GM21723 (cell line): ENCODE results near the gene TUBB3.
"Not testable (repeated sequence)": the region's sequence is repeated elsewhere in the genome, so short reads cannot be mapped to it uniquely, and the experiment has no call there.

Experiments
- ATAC-seq: cut with Tn5 transposase; IDR thresholded peaks from one replicate; pipeline ENCODE4 v1.9.1; 2021; ENCODE audit warnings: mild to moderate bottlenecking, moderate library complexity; ENCODE audit not compliant: unreplicated experiment

The TUBB3 gene

DNA sequence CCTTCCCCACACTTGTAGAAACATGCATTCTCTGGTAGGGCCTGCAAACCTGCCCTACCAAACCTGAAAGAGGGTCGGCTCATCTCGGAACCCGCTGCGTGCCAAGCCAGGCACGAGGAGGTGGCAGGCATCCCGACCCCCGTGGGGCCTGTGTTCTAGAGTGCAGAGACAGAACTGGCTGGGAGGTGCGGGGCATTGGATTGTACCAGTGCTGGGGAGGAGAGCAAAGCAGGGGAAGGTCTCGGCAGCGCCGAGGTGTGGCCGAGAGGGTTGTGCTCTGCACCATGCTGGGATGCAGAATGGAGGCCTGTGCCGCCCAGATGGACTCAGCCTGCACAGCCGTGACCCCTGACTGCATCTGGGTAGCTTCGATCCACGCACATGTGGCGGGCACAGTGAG lies 22.3 kb upstream of the TUBB3 start:
- ATAC-seq = no peak

DNA sequence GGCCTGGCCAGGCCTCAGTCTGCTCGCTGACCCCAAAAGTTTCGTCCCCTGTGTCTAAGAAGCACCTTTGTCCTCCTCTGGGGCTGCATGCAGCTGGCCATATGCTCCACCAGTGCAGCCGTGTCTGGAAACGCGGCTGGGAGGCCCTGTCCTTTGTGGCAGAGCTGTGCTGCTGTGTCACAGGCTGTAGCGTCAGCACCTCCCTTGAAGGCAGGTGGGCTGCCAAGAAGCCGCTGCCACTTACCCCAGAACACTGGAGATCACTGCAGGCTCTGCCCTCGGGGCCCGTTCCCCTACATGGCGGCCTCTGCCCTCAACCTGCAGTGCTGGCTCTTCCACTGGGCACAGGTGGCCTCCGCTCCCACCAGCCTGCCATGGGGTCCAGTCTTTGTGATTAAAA lies 20.2 kb upstream of the TUBB3 start:
- ATAC-seq = no peak

DNA sequence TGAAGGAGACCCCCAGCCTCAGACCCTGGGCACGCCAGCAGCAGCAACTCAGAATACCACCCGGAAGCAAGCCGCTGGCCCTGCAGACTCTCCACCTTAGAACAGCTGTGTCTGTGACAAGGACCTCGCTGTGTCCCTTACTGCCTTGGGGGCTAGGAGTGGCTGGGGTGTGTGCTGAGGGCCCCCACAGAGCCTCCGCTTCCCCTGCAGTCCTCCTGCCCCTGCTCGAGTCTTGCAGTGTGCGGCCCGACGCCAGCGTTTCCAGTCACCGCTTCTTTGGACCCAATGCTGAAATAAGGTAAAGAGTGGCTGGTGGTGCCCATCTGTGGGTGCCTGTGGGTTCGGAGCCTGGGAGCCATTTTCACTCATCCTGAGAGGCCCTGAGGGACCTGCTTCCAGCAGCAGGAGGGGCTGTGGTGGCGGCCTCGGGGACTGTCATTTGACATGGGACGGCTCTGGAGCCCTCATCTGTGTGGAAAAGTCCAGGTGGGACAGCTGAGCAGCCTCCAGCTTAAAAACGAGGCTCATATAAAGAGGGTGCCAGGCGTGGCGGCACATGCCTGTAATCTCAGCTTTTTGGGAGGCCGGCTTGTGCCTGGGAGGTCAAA lies 19.1 kb upstream of the TUBB3 start:
- no peak for ATAC-seq

DNA sequence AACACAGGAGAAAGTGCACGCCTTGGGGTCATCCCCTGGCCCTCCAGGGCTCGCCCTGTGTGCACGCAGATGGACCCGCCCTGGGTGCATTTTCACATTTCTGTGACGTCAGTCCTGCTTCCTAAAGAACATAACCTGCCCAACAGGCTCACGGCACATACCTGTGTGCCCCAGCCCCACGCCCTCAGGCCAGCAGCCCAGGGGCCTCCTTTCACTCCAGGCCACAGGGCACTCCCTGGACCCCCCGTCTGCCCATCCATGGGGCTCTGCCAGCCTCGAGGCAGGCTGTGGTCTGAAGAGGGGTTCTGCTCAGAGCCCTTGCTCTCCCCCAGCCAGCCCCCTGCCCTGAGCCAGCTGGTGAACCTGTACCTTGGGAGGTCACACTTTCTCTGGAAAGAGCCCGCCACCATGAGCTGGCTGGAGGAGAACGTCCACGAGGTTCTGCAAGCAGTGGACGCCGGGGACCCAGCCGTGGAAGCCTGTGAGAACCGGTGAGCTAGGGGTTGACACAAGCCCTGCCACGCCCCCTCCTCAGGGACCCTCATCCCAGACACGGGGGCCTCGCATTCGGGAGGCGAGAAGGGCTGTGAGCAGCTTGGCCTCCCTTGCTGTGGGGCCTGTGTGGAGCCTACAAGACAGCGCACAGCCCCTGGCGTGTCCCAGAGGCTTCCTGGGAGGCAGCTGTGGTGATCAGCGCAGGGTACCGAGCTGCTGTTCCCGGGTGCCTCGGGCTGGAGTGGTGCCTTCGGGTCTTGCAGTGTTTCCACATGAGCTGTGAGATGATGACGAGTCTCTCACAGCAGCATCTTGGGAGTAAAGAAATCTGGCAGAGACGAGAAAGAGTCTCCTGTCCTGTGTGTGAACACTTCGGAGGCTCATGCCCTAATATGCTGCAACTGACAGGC lies 18.3 kb upstream of the TUBB3 start:
- ATAC-seq = no peak

DNA sequence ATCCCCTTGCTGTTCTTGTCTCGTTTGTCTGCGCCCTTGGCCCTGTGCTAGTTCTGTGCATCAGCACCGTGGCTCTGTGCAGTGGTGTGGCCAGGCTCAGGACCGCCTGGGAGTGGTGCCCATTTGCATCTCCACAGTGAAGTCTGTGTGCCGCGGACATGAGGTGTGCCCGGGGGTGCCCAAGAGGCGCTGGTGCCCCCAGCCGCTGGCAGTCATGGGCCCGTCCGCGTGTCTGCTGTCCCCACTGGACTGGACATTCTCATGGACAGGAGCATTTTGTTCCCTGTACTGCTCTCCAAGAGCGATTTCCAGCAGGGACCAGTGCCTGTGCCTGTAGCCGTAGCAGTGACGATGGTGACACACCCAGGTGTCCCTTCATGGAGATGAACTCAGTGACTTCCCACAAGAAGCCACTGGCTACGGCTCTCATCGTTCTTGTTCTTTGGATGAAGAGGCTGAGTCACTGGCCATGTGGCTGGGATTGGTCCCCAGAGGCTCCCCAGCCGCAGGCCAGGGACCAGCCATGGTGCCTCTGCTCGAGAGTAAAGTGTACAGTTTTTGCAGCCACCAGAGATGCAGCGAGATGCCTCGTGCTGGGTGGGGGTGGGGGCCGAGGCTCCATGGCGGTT lies 17.5 kb upstream of the TUBB3 start:
- ATAC-seq = no peak

DNA sequence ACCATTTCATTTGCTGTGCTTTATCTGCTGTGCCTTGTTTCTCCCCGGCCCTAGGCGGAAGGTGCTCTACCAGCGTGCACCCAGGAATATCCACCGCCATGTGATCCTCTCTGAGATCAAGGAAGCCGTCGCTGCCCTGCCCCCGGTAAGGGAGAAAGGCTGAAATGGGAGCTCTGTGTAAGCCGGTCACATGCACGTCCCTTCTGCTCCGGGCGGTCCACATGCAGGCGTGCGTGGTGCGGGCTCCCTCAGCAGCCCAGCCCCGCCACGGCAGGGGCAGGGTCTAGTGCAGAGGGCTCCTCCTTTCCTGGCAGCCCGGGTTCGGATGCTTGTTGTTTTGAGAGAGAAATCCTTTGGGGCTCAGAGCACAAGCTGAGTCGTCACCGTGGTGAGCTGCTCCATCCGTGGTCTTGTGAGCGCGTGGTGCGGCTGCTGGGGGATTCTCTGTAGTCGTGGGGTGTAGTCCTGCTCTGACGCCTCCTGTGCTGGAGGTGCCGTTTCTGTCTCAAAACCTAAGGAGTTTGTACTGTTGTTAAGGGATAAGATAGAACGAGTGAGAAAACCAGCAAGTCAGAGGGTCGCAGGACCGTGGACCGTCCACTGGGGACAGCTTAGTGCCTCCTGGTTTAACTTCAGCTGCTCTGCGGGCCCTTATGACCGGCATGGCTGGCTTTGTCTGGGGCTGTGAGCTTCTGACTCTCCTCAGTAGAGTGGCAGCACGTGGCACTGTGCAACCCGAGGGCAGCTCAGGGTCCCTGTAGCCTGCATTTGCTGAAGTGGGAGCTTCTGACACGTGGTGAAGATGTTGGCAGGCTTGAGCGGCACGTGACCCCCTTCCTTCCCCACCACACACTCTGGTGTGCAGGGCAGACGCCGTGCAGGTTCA lies 16.8 kb upstream of the TUBB3 start:
- no peak for ATAC-seq

DNA sequence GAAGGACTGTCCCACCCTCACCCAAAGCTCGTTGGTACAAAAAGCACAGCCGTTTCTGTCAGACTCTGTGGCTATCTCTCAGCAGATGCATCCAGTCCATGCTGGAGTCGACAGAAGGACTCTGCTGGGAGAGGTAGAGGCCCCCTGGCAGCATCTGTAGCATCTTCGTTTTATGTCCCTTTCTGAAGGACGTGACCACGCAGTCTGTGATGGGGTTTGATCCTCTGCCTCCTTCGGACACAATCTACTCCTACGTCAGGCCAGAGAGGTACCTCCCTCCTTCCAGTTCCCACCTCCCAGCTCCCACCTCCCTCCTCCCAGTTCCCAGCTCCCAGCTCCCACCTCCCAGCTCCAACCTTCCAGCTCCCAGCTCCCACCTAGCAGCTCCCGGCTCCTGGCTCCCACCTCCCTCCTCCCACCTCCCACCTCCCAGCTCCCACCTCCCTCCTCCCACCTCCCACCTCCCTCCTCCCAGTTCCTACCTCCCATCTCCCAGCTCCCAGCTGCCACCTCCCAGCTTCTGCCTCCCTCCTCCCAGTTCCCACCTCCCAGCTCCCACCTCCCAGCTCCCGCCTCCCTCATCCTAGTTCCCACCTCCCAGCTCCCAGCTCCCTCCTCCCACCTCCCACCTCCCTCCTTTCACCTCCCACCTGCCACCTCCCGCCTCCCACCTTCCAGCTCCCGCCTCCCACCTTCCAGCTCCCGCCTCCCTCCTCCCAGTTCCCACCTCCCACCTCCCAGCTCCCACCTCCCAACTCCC lies 15.9 kb upstream of the TUBB3 start:
- ATAC-seq = no peak

DNA sequence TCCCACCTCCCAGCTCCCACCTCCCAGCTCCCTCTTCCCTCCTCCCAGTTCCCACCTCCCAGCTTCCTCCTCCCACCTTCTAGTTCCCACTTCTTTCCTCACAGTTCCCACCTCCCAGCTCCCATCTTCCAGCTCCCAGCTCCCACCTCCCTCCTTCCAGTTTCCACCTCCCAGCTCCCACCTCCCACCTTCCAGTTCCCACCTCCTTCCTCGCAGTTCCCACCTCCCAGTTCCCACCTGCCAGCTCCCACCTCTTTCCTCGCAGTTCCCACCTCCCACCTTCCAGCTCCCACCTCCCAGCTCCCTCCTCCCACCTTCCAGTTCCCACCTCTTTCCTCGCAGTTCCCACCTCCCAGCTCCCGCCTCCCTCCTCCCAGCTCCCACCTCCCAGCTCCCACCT lies 14.9 kb upstream of the TUBB3 start:
- ATAC-seq = no peak

DNA sequence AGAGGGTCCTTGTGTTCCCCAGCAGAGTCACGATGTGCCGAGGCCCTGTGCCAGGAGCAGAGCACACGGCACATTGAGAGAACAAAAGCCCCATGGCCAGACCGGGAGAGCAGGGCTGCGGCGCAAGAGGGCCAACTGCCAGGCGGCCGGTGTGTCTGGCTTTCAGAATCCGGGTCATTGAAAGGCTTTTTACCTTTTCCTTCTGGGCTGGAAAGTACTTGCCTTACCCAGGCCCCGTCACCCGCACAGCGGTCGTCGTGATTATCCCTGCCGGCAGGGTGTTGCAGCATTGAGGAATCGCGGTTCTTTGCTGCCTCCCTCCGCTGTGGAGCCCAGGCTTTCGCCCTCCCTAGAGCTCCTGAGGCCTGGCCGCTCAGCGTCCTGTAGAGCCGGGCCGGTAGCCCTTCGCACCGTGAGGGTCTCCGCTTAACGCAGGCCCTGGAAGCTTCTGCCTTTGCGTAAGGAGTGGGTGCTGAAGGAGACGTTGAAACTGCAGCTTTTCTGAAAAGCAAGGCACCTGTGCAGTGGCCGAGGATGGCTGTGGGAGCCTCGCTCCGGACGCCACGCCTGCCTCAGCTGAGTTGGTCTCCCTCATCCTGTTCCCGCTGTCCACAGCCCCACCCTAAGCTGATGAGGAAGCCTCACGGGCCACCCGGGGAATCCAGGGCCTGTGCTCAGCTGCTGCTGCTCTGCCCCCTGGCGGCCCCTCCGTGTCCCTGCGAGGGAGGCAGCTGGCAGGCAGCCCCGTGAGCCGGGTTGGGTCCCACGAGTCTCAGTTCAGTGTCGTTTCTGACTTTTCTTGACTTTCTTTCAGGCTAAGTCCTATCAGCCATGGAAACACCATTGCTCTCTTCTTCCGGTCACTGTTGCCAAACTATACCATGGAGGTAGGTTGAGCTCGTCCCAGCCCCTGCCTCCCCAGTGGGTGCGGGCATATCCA lies 13.1 kb upstream of the TUBB3 start:
- no peak for ATAC-seq

DNA sequence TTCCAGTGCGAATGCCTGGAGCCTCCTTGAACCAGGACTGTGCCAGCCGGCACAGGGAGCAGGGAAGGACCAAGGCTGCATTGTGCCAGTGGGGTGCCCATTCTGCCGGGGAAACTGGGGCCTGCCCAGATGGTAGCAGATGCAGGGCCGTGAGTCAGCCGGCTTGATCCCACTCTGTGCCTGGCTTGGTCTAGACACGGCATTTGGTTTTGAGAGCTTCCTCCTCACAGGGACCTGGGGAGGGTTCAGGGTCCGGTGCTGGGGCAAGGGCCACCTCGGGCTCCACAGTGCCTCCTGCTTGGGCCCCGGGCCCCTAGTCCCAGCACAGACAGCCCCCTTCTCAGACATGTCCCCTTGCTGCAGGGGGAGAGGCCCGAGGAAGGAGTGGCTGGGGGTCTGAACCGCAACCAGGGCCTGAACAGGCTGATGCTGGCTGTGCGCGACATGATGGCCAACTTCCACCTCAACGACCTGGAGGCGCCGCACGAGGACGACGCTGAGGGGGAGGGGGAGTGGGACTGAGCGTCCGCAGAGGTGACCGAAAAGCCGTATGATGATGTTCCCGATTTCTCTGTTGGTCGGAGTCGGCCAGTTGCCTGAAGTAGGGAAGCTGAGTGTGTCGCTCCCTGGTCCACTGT lies 12.3 kb upstream of the TUBB3 start:
- no peak for ATAC-seq

DNA sequence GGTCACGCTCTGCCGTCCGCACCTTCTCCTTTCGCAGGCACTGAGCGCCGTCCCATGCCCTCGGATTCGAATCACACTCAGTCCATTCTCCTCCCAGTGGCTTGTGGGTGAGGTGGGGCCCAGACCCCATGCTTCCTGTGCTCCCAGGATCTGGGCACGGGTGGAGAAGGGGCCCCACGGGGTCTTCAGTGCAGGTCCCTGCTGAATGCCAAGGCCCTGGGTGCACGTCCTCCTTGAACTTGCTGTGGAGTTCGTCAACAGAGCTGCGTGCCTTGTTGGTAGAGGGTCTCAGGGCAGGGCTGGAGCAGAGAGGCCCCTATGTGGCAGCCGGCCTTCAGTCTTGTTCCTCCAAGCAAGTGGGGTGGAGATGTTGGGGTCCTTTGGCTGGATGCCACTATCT lies 11.8 kb upstream of the TUBB3 start:
- no peak for ATAC-seq

DNA sequence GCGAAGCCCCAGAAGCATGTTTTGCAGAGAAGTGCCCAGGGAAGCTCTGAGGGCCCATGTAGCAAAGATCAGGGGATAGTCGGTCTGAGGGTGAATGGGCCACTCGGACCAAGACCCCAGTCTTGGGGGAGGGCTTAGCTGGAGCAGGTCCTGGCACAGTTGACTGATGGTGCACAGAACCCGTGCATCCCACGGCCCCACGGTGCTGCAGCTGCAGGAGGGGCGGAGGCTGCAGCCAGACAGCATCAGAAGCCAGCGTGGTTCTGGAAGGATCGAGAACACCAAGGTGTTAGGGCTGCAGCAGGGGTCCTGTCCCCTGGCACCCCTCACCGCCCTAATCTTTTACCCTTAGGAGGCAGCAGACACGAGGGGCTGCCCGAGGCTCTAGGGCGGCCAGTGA lies 11.0 kb upstream of the TUBB3 start:
- ATAC-seq = no peak

DNA sequence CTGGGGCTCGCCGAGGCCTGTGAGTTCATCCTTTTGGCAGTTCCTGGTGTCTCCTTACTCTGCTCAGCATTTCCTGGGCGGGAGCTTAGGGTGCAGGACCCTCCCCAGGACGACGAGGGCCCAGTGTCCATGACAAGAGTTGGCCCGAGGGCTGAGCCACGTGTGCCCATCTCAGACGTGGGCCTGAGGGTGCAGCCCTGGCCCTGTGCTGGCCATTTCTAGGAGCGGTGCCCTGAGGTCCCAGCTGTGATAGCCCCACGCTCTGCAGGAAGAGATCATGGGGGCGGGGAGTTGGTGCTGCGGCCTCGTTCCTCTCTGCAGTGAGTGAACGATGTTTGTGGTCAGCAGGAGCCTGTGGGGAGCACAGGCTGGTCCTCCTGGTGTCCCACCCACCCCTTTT lies 10.5 kb upstream of the TUBB3 start:
- no peak for ATAC-seq

DNA sequence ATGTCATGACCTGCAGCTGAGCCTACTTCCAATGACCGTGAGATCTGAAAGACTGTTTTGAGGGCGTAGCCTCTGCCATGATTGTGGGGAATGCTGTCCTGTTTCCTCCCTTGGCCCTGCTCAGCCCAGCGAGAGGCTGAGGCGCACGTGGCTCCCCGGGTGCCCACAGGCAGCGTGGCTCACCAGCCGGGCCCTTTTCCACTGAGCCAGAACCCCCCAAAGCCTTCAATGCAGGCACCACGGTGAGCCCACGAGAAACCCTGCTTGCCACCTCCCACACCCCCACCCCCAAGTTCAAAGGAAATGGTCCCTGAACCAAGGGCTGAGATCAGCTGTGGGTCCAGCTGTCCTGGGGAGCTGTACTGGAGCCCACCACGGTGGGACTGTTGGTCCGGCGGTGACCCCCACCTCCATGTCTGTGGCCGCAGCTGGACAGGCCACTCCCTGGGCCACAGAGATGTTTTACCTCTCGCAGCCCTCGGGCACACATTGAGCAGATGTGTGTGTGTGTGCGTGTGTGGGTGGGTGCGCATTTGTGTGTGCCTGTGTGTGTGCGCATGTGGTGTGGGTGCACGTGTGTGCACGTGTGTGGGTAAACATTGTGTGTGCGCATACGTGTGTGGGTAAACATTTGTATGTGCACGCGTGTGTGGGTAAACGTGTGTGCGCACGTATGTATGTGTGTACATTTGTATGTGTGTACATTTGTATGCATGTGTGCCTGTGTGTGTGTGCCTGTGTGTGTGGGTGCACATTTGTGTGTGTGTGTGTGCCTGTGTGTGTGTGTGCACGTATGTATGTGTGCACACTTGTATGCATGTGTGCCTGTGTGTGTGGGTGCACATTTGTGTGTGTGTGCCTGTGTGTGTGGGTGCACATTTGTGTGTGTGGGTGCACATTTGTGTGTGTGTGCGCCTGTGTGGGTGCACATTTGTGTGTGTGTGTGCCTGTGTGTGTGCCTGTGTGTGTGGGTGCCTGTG lies 9.4 kb upstream of the TUBB3 start:
- ATAC-seq = no peak

DNA sequence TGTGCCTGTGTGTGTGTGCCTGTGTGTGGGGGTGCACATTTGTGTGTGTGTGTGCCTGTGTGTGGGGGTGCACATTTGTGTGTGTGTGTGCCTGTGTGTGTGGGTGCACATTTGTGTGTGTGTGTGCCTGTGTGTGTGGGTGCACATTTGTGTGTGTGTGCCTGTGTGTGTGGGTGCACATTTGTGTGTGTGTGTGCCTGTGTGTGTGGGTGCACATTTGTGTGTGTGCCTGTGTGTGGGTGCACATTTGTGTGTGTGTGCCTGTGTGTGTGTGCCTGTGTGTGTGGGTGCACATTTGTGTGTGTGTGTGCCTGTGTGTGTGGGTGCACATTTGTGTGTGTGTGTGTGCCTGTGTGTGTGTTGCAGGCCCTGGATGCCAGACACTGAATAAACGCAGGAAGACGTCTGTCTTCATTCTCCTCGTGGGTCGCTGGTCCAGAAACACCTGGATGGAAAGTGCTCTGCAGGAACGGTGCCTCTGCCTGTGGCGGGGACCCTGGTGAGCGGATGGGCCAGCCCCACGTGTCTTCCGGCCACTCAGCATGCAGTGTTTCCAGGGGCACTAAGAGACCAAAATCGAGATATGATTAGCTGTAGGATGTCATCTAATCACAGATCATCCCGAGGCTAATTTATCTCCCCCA lies 8.4 kb upstream of the TUBB3 start:
- ATAC-seq = not testable (repeated sequence)

DNA sequence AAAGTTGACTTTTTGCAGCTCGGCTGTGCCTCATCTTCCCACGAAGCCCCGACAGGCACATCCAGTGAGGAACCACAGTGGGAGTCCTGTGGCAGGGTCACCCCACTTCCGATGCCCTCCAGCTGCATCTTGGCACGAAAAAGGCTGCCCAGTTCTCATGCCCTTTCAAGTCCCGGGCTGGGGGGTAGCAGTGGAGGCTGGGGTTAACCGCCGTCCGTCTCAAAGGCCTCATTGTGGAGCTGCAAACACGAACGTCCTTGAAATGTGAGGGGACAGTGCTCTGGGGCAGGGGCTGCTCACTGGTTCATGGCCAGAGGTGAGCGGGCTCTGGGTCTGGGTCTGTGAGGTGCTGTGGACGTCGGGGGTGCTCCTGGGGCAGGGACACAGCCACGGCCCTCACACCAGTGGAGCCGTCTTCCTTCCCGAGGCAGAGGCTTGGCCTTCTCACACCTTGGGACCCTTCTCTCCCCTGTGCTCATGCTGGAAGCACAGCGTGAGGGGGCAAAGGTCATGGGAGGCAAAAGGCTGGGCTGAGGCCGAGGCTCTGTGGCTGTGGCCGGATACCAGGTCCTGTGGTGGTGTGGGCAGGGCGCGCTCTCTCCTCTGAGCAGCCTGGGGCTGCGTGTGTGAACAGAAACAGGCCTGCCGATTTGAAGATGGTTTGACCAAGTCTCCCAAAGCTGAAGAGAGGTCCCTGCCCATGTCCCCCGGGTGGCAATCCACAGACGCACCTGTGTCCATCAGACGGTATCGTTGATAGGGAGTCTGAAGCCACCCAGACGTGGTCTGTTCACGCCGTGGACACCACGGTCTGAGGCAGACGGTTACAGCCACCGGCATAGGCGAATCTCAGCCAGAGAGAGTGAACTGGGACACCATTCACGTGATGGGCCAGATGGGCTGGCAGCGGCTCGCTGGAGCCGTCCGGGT lies 7.6 kb upstream of the TUBB3 start:
- no peak for ATAC-seq
